Lower leg skin (tissue), 4 donors: Measurements from ENCODE around the gene SPON2. TPM values are rescaled to one million over a fixed set of nuclear protein-coding genes. Genes with fewer than 3 reads are reported as not detected.

Experiments
- DNase-seq, 2 donors: peaks; one replicate each; pipeline ENCODE4 v3.0.0-alpha.2; 2019; ENCODE audit warnings: low spot score in 2 of 2
- H3K4me3 ChIP-seq: fragments of 200-600 bp; sonication (generic); 2 replicates; pipeline ENCODE4 v1.5.1; 2017; ENCODE audit warnings: mild to moderate bottlenecking, low read depth; ENCODE audit not compliant: poor library complexity, severe bottlenecking
- POLR2A ChIP-seq, 2 donors: fragments of 450-650 bp; IDR thresholded peaks; one replicate each; pipeline ENCODE4 v1.6.1; 2016 to 2017; ENCODE audit warnings: antibody characterized with exemption in 2 of 2, mild to moderate bottlenecking in 1 of 2, moderate library complexity in 1 of 2
- WGBS, 2 donors: methylation state at CpG; one replicate each; pipeline ENCODE4 v1.1.5; 2018; 5-methylcytosine and 5-hydroxymethylcytosine counted together
- intact Hi-C: fragments of 100-400 bp; cut with DNase I; formaldehyde crosslinking; loops from one replicate; pipeline ENCODE4 v1.15.0; 2023; ENCODE audit warnings: low total_unique reads
- total RNA-seq, 4 donors: library from RNA; depleted of rRNA; stranded (reverse); fragments of >200 nt; gene quantifications; one replicate each; pipeline ENCODE4 v1.1.0, GENCODE V29; 2016
- TF ChIP-seq, protein P1 (sequence below), 3 donors: fragments of 450-650 bp; IDR thresholded peaks; one replicate each; pipeline ENCODE4 v1.5.1; 2016; ENCODE audit warnings: antibody characterized with exemption in 3 of 3, mild to moderate bottlenecking in 3 of 3, moderate library complexity in 2 of 3

SPON2 gene
- total RNA-seq, 4 donors from 2014 or later, result 19.1 to 39.8 (median 32.8) TPM

DNA sequence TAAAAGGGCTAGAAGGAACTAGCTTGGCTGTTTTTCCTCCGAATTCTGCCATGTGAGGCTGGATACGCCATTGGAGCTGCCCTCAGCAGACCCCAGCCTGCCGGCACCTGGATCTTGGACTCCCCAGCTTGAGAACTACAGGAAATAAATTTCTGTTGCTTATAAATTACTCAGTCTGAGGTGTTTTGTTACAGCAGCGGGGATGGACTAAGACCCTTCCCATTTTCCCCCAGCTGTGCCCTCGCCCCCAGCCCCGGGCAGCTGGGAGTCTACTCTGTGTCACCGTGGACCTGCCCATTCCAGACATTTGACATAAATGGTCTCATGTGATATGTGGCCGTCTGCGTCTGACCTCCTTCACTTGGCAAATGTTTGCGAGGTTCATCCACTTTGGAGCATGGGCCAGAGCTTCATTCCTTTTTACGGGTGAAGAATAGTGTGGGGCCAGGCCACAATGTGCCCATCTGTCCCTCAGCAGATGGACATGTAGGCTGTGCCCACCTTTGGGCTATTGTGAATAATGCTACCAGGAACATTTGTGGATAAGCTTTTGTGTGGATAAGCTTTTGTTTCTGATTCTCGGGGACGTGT, 30.7 kb upstream of the SPON2 start:
- H3K4me3 ChIP-seq, result no peak overlapping the region
- intact Hi-C loops, result no loop called here
- TF ChIP-seq, protein P1, sequence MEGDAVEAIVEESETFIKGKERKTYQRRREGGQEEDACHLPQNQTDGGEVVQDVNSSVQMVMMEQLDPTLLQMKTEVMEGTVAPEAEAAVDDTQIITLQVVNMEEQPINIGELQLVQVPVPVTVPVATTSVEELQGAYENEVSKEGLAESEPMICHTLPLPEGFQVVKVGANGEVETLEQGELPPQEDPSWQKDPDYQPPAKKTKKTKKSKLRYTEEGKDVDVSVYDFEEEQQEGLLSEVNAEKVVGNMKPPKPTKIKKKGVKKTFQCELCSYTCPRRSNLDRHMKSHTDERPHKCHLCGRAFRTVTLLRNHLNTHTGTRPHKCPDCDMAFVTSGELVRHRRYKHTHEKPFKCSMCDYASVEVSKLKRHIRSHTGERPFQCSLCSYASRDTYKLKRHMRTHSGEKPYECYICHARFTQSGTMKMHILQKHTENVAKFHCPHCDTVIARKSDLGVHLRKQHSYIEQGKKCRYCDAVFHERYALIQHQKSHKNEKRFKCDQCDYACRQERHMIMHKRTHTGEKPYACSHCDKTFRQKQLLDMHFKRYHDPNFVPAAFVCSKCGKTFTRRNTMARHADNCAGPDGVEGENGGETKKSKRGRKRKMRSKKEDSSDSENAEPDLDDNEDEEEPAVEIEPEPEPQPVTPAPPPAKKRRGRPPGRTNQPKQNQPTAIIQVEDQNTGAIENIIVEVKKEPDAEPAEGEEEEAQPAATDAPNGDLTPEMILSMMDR (IDR thresholded peaks at IDR 0.05), result no peak
- no peak for TF ChIP-seq POLR2A (IDR thresholded peaks at IDR 0.05)
- WGBS, 2 donors, result 88 to 91% methylated on average over 13 of the region's 13 CpGs
- DNase-seq, result peak in 1 of 2 donors; percentile 81

DNA sequence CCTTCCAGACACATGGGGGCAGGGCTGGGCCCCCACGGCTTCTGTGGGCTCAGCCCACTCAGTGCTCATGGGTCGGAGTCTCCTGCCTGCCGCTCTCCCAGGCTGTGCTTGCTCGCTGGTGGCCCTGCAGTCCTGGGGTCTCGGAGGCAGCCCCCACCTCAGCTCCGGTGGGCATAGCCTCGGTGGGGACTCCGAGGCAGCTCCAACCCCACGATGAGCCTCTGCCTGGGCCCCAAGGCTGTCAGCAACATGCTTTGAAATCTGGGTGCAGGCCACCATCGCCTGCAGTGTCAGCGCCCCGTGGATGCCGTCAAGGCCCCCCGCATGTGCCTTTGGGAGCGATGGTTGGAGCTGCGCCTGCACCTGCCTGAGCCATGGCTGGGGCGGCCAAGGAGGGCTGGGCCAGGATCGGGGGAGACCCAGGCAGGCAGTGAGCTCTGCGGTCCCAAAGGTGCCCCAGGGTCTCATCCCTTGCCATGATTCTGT, 30.2 kb upstream of the SPON2 start:
- WGBS, 2 donors, result 88 to 92% methylated on average over 6 to 10 of the region's 19 CpGs
- intact Hi-C loops, result no loop called here
- TF ChIP-seq, protein P1 (IDR thresholded peaks at IDR 0.05), result no peak
- no peak for TF ChIP-seq POLR2A (IDR thresholded peaks at IDR 0.05)
- peak in 1 of 2 donors; percentile 85 for DNase-seq
- no peak overlapping the region for H3K4me3 ChIP-seq

DNA sequence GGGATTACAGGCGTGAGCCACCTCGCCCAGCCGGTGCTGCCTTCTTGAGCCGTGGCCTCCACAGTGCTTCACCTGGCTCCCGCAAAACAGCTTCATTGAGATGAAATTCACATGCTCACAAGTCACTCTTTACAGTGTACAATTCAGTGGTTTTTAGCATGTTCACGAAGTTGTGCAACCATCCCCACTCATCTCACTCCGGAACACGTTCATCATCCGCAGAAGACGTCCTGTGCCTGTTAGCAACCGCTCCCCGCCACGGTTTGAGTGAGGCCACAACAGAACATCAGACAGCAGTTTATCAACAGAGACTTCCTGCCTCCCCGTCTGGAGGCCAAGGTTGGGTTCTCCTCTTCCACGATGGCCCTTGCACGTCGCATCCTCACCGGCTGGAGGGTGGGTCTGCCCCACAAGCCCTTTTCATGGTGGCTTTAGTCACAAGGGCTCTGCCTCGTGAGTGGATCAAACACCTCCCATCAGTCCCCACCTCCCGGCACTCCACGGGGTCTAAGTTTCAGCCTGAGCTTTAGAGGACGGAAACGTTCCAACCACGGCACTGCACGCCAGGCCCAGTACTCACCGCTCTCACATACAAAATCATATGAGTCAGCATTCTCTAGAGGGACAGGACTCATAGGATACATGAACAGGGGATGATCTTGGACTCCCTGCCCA, 29.6 kb upstream of the SPON2 start:
- peak; percentile 73 to 92 for DNase-seq
- WGBS, 2 donors, result 70 to 77% methylated on average over 26 of the region's 26 CpGs
- TF ChIP-seq, protein P1 (IDR thresholded peaks at IDR 0.05), result no peak
- no peak for TF ChIP-seq POLR2A (IDR thresholded peaks at IDR 0.05)
- no peak overlapping the region for H3K4me3 ChIP-seq
- intact Hi-C loops, result no loop called here

DNA sequence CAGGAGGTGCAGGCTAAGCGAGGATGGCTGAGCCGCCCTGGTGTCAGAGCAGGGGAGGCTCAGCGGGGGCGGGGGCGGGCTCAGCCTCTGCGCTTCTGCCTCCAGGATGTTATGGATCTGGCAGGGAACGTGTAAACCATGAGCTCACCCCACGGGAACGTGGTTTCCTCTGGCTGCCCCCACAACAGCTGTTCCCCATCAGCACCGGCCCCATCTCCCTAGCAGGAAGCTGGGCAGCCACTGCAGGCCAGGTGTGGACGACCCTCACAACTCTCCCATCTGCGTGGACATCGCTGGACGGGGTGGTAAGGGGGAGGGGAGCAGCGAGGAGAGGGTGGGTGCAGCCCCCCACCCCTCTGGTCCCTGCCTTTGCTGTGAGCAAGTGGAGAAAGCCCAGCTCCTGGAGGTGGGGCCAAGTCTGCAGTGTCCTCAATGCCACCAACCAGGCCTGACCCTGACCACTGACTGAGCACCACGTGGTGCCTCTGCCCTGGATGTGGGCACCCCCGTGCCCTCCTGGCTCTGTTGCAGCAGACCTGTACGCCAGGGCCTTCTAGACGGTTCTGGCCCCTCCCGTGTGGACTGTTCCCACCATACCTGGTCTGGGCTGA, 28.1 kb upstream of the SPON2 start:
- 18 to 29% methylated on average over 9 to 20 of the region's 20 CpGs for WGBS, 2 donors
- intact Hi-C loops, result no loop called here
- TF ChIP-seq POLR2A (IDR thresholded peaks at IDR 0.05), result no peak
- TF ChIP-seq, protein P1 (IDR thresholded peaks at IDR 0.05), result no peak
- no peak overlapping the region for H3K4me3 ChIP-seq
- peak in 1 of 2 donors; percentile 88 for DNase-seq

DNA sequence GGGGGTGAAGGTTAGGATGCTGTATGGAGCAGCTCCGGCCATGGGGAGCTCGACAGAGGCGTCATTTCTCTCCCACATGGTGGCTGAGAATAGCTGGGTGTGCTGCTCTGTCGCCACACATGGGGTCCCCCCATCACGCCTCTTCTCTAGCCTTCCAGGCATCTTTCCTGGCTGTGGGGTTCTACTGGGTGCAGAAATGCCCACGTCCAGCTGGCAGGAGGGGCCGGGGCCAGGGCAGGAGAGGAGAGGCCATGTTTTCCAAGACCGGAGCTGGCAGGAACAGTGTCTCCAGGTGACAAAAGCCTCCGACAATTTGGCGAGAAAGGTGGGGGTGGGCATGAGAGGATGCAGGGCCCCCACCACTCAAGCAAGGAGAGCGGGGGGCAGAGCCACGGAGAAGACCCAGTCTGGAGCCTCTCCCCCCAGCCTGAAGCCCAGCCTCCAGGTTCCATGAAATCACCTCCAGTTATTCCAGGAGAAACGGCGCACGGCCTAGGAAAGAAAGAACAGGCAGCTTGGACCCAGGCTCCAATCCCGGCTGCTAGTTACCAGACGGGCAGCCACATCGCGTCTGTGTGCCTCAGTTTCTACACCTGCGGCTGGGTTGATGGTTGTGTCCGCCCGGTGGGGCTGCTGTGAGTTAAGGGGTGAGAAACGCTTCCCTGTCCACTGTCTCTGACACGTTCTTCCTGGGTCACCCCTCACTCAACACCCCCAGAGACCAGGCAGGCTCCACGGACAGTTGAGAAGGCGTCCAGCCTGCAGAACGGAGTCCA, 27.4 kb upstream of the SPON2 start:
- H3K4me3 ChIP-seq, result no peak overlapping the region
- DNase-seq, result no peak
- no peak for TF ChIP-seq POLR2A (IDR thresholded peaks at IDR 0.05)
- TF ChIP-seq, protein P1 (IDR thresholded peaks at IDR 0.05), result no peak
- intact Hi-C loops, result no loop called here
- 77% methylated on average over 27 of the region's 27 CpGs for WGBS, 2 donors
